ENCODE data around the gene PBLD. TPM values are rescaled to one million over a fixed set of nuclear protein-coding genes. Genes with fewer than 3 reads are reported as not detected.
"Not testable (repeated sequence)": the region's sequence is repeated elsewhere in the genome, so short reads cannot be mapped to it uniquely, and the experiment has no call there.

PBLD gene
- total RNA-seq, 3 donors from 2014 or later = 40.3 to 115 (median 67.2) TPM

DNA sequence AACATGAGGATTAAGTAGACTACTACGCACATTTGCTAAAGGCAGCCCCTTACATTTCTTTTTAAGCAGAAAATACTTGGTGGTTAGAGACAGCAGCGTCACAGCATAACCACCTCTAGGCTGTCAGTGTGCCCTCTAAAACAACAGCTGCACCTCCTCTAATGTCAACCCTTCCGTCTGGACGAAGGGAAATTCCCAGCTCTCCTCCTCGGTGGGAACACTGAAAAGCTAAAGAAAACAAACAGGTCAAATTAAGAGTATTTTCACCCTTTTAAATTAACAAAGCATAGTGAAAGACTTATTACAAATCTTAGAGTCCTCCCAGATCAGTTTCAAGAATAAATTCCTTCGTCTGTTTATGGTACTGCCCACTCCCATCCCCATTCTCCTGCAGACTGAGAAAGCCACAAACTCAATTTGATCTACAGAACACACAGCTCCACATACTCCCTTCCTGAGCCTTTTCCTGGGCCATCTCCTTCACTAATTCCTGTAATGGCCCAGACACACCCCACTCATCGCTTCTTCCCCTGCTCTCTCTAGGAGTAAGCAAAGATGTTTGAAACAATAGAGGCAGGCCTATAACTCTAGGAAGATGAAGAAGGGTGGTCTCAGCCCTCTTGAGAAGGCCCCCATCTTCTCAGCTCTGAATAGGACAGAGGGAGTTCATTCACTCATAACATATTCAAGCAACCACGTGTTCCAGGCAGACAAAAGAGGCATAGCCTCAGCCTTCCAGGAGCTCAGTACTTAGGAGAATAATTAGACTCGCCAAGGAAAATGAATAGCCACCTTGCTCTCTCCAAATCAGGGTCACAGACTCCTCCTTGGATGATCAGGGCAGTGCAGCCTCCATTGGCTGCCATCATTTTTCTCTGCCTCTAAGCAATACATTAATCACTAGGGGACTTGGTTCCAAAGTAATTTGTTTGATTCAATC is 48.4 kb downstream of the PBLD start:
- intact Hi-C loops (cut with DNase I, micrococcal nuclease) = no loop called here
- Histone ChIP-seq H3K4me1 (ENCODE audit: low read depth) (no peaks in the 10 kb centered on the region), H3K9me3 (peaks cover 3% of the 10 kb centered on the region), H3K36me3 (ENCODE audit: low read depth) (no peaks in the 10 kb centered on the region), H3K4me3 (no peak overlapping the region)
- TF ChIP-seq, protein P1, sequence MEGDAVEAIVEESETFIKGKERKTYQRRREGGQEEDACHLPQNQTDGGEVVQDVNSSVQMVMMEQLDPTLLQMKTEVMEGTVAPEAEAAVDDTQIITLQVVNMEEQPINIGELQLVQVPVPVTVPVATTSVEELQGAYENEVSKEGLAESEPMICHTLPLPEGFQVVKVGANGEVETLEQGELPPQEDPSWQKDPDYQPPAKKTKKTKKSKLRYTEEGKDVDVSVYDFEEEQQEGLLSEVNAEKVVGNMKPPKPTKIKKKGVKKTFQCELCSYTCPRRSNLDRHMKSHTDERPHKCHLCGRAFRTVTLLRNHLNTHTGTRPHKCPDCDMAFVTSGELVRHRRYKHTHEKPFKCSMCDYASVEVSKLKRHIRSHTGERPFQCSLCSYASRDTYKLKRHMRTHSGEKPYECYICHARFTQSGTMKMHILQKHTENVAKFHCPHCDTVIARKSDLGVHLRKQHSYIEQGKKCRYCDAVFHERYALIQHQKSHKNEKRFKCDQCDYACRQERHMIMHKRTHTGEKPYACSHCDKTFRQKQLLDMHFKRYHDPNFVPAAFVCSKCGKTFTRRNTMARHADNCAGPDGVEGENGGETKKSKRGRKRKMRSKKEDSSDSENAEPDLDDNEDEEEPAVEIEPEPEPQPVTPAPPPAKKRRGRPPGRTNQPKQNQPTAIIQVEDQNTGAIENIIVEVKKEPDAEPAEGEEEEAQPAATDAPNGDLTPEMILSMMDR (IDR thresholded peaks at IDR 0.05) = no peak
- no peak for ATAC-seq
- DNase-seq = no peak

DNA sequence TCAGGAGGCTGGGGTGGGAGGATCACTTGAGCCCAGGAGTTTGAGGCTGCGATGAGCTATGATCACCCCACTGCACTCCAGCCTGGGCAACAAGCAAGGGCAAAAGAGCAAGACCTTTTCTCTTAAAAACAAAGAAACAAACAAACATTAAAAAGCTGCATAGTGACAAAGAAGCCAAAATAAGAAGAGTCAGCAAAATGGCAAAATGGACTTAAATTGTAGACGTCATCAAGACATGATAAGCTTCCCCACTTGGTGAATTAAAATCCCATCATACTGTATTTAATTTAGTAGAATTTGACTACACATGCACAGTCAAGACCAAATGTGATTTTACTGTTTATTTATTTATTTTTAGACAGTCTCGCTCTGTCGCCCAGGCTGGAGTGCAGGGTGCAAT is 52.0 kb downstream of the PBLD start:
- DNase-seq (no peak), ATAC-seq (no peak)
- no peak overlapping the region for H3K4me3 ChIP-seq
- H3K9me3 ChIP-seq = peaks cover 20% of the 10 kb centered on the region
- intact Hi-C loops (cut with DNase I, micrococcal nuclease) = no loop called here
- H3K4me1 ChIP-seq (ENCODE audit: low read depth) = no peaks in the 10 kb centered on the region
- H3K36me3 ChIP-seq (ENCODE audit: low read depth) = no peaks in the 10 kb centered on the region
- TF ChIP-seq, protein P1 (IDR thresholded peaks at IDR 0.05) = no peak

DNA sequence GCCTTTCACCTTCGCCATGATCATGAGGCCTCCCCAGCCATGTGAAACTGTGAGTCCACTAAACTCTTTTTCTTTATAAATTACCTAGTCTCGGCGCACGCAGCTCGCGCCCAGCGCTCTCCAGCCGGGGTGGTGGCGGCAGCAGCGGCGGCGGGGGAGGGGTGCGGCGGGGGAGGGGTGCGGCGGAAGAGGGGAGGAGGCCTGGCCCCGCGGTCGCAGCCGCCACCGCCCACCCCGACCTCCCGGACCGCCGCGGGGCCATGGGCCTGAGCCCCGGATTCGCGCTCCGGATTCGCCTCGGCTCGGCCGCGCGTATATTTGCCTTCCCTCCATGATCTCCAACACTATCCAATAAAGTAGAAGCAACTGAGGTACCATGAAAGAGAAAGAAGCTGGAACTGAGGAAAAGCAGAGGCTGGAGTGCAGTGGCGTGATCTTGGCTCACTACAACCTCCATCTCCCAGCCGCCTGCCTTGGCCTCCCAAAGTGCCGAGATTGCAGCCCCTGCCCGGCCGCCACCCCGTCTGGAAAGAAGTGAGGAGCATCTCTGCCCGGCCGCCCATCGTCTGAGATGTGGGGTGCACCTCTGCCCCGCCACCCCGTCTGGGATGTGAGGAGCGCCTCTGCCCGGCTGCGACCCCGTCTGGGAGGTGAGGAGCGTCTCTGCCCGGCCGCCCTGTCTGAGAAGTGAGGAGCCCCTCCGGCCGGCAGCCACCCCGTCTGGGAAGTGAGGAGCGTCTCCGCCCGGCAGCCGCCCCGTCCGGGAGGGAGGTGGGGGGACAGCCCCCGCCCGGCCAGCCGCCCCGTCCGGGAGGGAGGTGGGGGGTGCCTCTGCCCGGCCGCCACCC is 53.6 kb downstream of the PBLD start:
- ATAC-seq; intact Hi-C loops (cut with DNase I, micrococcal nuclease); H3K4me3 ChIP-seq; DNase-seq; H3K4me1 ChIP-seq (ENCODE audit: low read depth); H3K36me3 ChIP-seq (ENCODE audit: low read depth): not testable (repeated sequence)
- H3K9me3 ChIP-seq = peaks cover 20% of the 10 kb centered on the region

DNA sequence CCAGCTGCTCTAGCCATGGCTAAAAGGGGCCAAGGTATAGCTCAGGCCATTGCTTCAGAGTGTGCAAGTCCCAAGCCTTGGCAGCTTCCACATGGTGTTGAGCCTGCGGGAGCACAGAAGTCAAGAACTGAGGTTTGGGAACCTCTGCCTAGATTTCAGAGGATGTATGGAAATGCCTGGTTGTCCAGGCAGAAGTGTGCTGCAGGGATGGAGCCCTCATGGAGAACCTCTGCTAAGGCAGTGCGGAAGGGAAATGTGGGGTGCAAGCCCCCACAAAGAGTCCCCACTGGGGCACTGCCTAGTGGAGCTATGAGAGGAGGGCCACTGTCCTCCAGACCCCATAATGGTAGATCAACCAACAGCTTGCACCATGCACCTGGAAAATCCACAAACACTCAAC is 54.9 kb downstream of the PBLD start:
- H3K4me3 ChIP-seq; H3K36me3 ChIP-seq (ENCODE audit: low read depth); ATAC-seq; intact Hi-C loops (cut with DNase I, micrococcal nuclease); H3K4me1 ChIP-seq (ENCODE audit: low read depth); DNase-seq: not testable (repeated sequence)
- H3K9me3 ChIP-seq = peaks cover 20% of the 10 kb centered on the region

DNA sequence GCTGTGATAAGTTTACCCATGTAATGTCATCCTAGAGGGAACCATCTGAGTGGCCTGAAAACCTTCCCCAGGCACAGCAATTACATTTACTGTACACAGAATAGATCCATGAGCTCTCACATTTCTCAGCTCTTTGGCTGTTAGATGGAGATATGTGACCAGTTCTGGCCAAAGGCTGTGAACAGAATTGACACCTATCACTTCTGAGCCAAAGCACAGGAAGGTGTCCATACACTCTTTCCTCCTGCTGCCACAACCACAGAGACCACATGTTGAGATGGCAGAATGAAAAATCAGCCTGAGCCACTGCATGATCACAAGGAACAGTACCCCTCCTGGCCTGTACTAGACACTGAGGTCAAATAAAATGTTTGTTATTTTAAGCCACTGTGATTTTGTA is 56.5 kb downstream of the PBLD start:
- intact Hi-C loops (cut with DNase I, micrococcal nuclease) = no loop called here
- H3K4me3 ChIP-seq = no peak overlapping the region
- no peaks in the 10 kb centered on the region for H3K4me1 ChIP-seq (ENCODE audit: low read depth)
- H3K9me3 ChIP-seq = peaks cover 20% of the 10 kb centered on the region
- no peak for DNase-seq
- TF ChIP-seq, protein P1 (IDR thresholded peaks at IDR 0.05) = no peak
- H3K36me3 ChIP-seq (ENCODE audit: low read depth) = no peaks in the 10 kb centered on the region
- ATAC-seq = no peak

DNA sequence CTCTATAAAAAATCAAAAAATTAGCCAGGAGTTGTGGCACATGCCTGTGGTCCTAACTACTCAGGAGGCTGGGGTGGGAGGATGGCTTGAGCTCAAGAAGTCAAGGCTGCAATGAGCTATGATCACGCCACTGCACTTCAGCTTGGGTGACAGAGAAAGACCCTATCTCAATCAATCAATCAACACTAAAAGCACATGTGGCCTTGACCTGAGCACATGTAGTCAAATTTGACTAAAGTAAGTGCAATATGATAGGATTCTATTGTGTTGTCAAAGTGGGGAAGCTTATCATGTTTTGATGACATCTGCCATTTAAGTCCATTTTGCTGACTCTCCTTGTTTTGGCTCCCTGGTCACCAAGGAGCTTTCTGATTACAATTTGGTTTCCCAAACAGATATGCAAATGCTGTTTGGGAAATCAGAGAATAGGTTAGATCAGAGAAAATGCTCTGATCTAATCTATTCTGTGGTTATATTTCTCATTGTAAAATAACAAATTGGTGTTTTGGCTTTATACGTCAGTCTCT is 57.1 kb downstream of the PBLD start:
- DNase-seq (no peak), ATAC-seq (no peak)
- Histone ChIP-seq H3K4me1 (ENCODE audit: low read depth) (no peaks in the 10 kb centered on the region), H3K9me3 (peaks cover 20% of the 10 kb centered on the region), H3K36me3 (ENCODE audit: low read depth) (no peaks in the 10 kb centered on the region), H3K4me3 (no peak overlapping the region)
- intact Hi-C loops (cut with DNase I, micrococcal nuclease) = no loop called here
- TF ChIP-seq, protein P1 (IDR thresholded peaks at IDR 0.05) = no peak
